HepG2 (cell line): ENCODE measurements around the gene MYO5B. TPM values are rescaled to one million over a fixed set of nuclear protein-coding genes. Genes with fewer than 3 reads are reported as not detected.

ENCODE experiments used
- ATAC-seq: fragments of 200-7000 bp; cut with Tn5 transposase; 3 replicates; pipeline ENCODE4 v1.9.1; 2020; ENCODE audit warnings: mild to moderate bottlenecking, moderate library complexity
- BruUV-seq: library from RNA; stranded (reverse); fragments of 400-500 nt; replicated peaks from 2 replicates; lab custom pipeline; 2021; lab: Mats Ljungman, UMichigan
- CTCF ChIA-PET: fragments of 300-600 bp; formaldehyde crosslinking; extraction: SDS; loops from one replicate; lab custom pipeline; 2021; ENCODE audit warnings: low total read pairs, inconsistent platforms, low intra/inter-chr PET ratio; lab: Yijun Ruan, JAX
- POLR2A ChIA-PET: fragments of 350-600 bp; sonication (Branson Sonifier 250); formaldehyde crosslinking; loops from one replicate; lab custom pipeline; 2020; ENCODE audit warnings: antibody characterized with exemption, inconsistent platforms; lab: Yijun Ruan, JAX
- DNase-seq: peaks from one replicate; pipeline ENCODE4 v3.0.0-alpha.2; 2015; ENCODE audit warnings: low spot score
- FAIRE-seq: peaks from 3 replicates; lab custom pipeline; 2011; peaks lifted over from hg19 to GRCh38; lab: Jason Lieb, UNC
- H2AFZ ChIP-seq: one replicate; pipeline ENCODE4 v1.6.1; 2011; ENCODE audit warnings: low read length, inconsistent platforms
- H3K27ac ChIP-seq: fragments of 300-600 bp; 3 replicates; pipeline ENCODE4 v1.8.0; 2011; ENCODE audit warnings: mixed run types, mild to moderate bottlenecking, mixed read lengths, low read length, inconsistent platforms; ENCODE audit not compliant: insufficient read depth; ENCODE audit errors: extremely low read length
- H3K27me3 ChIP-seq, 2 experiments: fragments of 200-600 bp in 1 of 2; 2 replicates in 1 of 2; 3 replicates in 1 of 2; pipeline versions ENCODE4 v1.6.0 to v1.8.0; 2011; ENCODE audit warnings: low read length in 2 of 2, mild to moderate bottlenecking in 2 of 2, moderate library complexity in 2 of 2, inconsistent platforms in 1 of 2; ENCODE audit not compliant: insufficient read depth in 2 of 2, control insufficient read depth in 1 of 2
- H3K36me3 ChIP-seq, 2 experiments: fragments of 200-600 bp in 1 of 2; replicated peaks in 1 of 2; 2 replicates in 1 of 2; 3 replicates in 1 of 2; pipeline versions ENCODE4 v1.5.1 to v1.8.0; 2011; ENCODE audit warnings: low read length in 2 of 2, inconsistent platforms in 1 of 2; ENCODE audit not compliant: insufficient read depth in 2 of 2, control insufficient read depth in 1 of 2
- H3K4me1 ChIP-seq: 2 replicates; pipeline ENCODE4 v1.5.1; 2012; ENCODE audit warnings: low read length, inconsistent platforms; ENCODE audit not compliant: insufficient read depth
- H3K4me2 ChIP-seq: 2 replicates; pipeline ENCODE4 v1.6.0; 2011; ENCODE audit warnings: low read depth, low read length, inconsistent platforms
- H3K4me3 ChIP-seq, 3 experiments: fragments of 200-600 bp in 1 of 3; sonication (generic), shearing (Covaris generic) in 1 of 3; replicated peaks in 1 of 3; 2 replicates each; pipeline ENCODE4 v1.5.1; 2011 to 2016; ENCODE audit warnings: low read length in 3 of 3, inconsistent platforms in 2 of 3, low read depth in 2 of 3, mild to moderate bottlenecking in 2 of 3, control low read depth in 1 of 3, mixed read lengths in 1 of 3; ENCODE audit not compliant: insufficient read depth in 1 of 3
- H3K79me2 ChIP-seq: one replicate; pipeline ENCODE4 v1.6.1; 2011; ENCODE audit warnings: low read length, inconsistent platforms; ENCODE audit not compliant: insufficient read depth
- H3K9ac ChIP-seq: 2 replicates; pipeline ENCODE4 v1.6.0; 2011; ENCODE audit warnings: mild to moderate bottlenecking, low read depth, low read length, inconsistent platforms; ENCODE audit not compliant: insufficient read depth
- H3K9me3 ChIP-seq: 2 replicates; pipeline ENCODE4 v1.5.1; 2012; ENCODE audit warnings: mild to moderate bottlenecking, low read length
- H4K20me1 ChIP-seq: 2 replicates; pipeline ENCODE4 v1.6.0; 2011; ENCODE audit warnings: inconsistent platforms, mild to moderate bottlenecking, low read length, moderate library complexity; ENCODE audit not compliant: insufficient read depth
- ATF7 ChIP-seq, 2 experiments: fragments of 450-650 bp in 1 of 2; sonication (generic) in 1 of 2; formaldehyde crosslinking in 1 of 2; IDR thresholded peaks; 2 replicates each; pipeline versions ENCODE4 v1.4.0 to v1.6.1; 2016 to 2020; ENCODE audit warnings: antibody characterized with exemption in 1 of 2, mild to moderate bottlenecking in 1 of 2, missing genetic modification reagents in 1 of 2
- GFI1 ChIP-seq: sonication (generic); formaldehyde crosslinking; IDR thresholded peaks from 2 replicates; pipeline ENCODE4 v1.5.0; 2020; ENCODE audit warnings: missing genetic modification reagents, mild to moderate bottlenecking, borderline replicate concordance
- HCFC1 ChIP-seq: fragments of 150-350 bp; IDR thresholded peaks from 2 replicates; pipeline ENCODE4 v1.6.1; 2014; ENCODE audit warnings: low read depth, low read length
- MAFF ChIP-seq: IDR thresholded peaks from 2 replicates; pipeline ENCODE4 v1.6.1; 2011; ENCODE audit warnings: low read depth, low read length, improper control_type of control experiment
- MAFK ChIP-seq, 2 experiments: IDR thresholded peaks in 1 of 2; conservative IDR thresholded peaks in 1 of 2; 2 replicates each; pipeline ENCODE4 v1.6.1; 2011; ENCODE audit warnings: improper control_type of control experiment in 2 of 2, low read length in 2 of 2
- MEIS2 ChIP-seq: sonication (generic); formaldehyde crosslinking; IDR thresholded peaks from 2 replicates; pipeline ENCODE4 v1.9.0; 2021; ENCODE audit warnings: mild to moderate bottlenecking, missing genetic modification reagents
- MXD4 ChIP-seq: IDR thresholded peaks from 2 replicates; pipeline ENCODE4 v1.6.1; 2016; ENCODE audit warnings: mild to moderate bottlenecking, missing biosample characterization, missing genetic modification reagents
- NR3C1 ChIP-seq: sonication (generic); formaldehyde crosslinking; IDR thresholded peaks from 2 replicates; pipeline ENCODE4 v1.4.0; 2020; ENCODE audit warnings: missing genetic modification reagents
- REXO4 ChIP-seq: sonication (generic); formaldehyde crosslinking; IDR thresholded peaks from 2 replicates; pipeline ENCODE4 v1.8.0; 2022; ENCODE audit warnings: missing genetic modification reagents, mild to moderate bottlenecking, borderline replicate concordance
- SP140L ChIP-seq: sonication (generic); formaldehyde crosslinking; IDR thresholded peaks from 2 replicates; pipeline ENCODE4 v1.4.0; 2020; ENCODE audit warnings: missing genetic modification reagents, borderline replicate concordance
- ZGPAT ChIP-seq: IDR thresholded peaks from 2 replicates; pipeline ENCODE4 v1.6.1; 2016; ENCODE audit warnings: mild to moderate bottlenecking
- ZNF20 ChIP-seq: sonication (generic); formaldehyde crosslinking; IDR thresholded peaks from 2 replicates; pipeline ENCODE4 v1.4.0; 2020; ENCODE audit warnings: mild to moderate bottlenecking, moderate library complexity, missing genetic modification reagents
- ZNF3 ChIP-seq: IDR thresholded peaks from 2 replicates; pipeline ENCODE4 v1.7.0; 2017; ENCODE audit warnings: inconsistent platforms
- ZNF772 ChIP-seq: sonication (generic); formaldehyde crosslinking; IDR thresholded peaks from 2 replicates; pipeline ENCODE4 v1.5.0; 2020; ENCODE audit warnings: mild to moderate bottlenecking, missing genetic modification reagents
- ZNF83 ChIP-seq: sonication (generic); formaldehyde crosslinking; IDR thresholded peaks from 2 replicates; pipeline ENCODE4 v1.4.0; 2020; ENCODE audit warnings: missing genetic modification reagents, mild to moderate bottlenecking, borderline replicate concordance
- ZNF839 ChIP-seq: sonication (generic); formaldehyde crosslinking; IDR thresholded peaks from 2 replicates; pipeline ENCODE4 v1.4.0; 2020; ENCODE audit warnings: missing genetic modification reagents, mild to moderate bottlenecking, borderline replicate concordance
- WGBS: methylation state at CpG from one replicate; pipeline ENCODE4 v1.1.6; 2017; ENCODE audit warnings: low lambda C conversion rate; 5-methylcytosine and 5-hydroxymethylcytosine counted together
- in situ Hi-C: cut with HindIII; loops from 2 replicates; pipeline ENCODE4 v1.10.0; 2017; ENCODE audit warnings: low pct_unique_long_range_greater_than_20kb; ENCODE audit not compliant: extremely low pct_ligation_motif_present
- intact Hi-C: fragments of 100-400 bp; cut with micrococcal nuclease; formaldehyde crosslinking; loops from one replicate; pipeline ENCODE4 v1.10.0; 2022; ENCODE audit not compliant: unreplicated experiment
- polyA plus RNA-seq, 8 experiments: library from polyadenylated mRNA; depleted of rRNA in 3 of 8; stranded (reverse) in 7 of 8; unstranded in 1 of 8; fragments of >200 nt; fragmentation: Illumina TruSeq in 4 of 8; extraction: Trizol in 4 of 8; gene quantifications; 2 replicates each; pipeline versions ENCODE4 v1.2.1 to v1.2.3, GENCODE V29; 2011 to 2016; ENCODE audit warnings: low read depth in 4 of 8, missing spikeins in 1 of 8, mixed read lengths in 1 of 8; ENCODE audit not compliant: insufficient read depth in 1 of 8
- total RNA-seq, 5 experiments: library from RNA; depleted of rRNA; stranded (reverse); fragments of >200 nt; fragmentation: Illumina TruSeq; extraction: Trizol; gene quantifications; 2 replicates each; pipeline ENCODE4 v1.2.3, GENCODE V29; 2016; ENCODE audit warnings: low read depth in 1 of 5

The MYO5B gene
- total and polyA plus RNA-seq, 2 of the 13 experiments (the other 11 are each of a cell fraction or from before 2014, with no cell fraction given) = 13.1 to 24.0 TPM

GRCh38 chr18:49841236-49842217, 353.4 kb downstream of the MYO5B start:
- ChIA-PET CTCF (no interaction called here), POLR2A (no interaction called here)
- Histone ChIP-seq H4K20me1 (no peaks in the 10 kb centered on the region), H3K4me2 (no peak overlapping the region), H3K36me3 (peaks cover 6 to 13% of the 10 kb centered on the region in 2 experiments), H3K4me3 (no peak overlapping the region), H3K9me3 (no peaks in the 10 kb centered on the region), H3K27me3 (no peaks in the 10 kb centered on the region), H3K4me1 (peaks cover 33% of the 10 kb centered on the region), H3K79me2 (no peaks in the 10 kb centered on the region), H3K9ac (no peak overlapping the region), H3K27ac (no peak overlapping the region), H2AFZ (no peak overlapping the region)
- TF ChIP-seq MAFF (peak; percentile 50; the same call in 1 of the 2 replicates), NR3C1 (no peak), ATF7 (IDR thresholded peaks at IDR 0.05) (peak; percentile 43; the same call in 1 of the 2 replicates), ATF7 (CRISPR knock-in tag; IDR thresholded peaks at IDR 0.05) (no peak), MAFK (conservative IDR thresholded peaks at IDR 0.05 in 1 of 2, IDR thresholded peaks at IDR 0.05 in 1 of 2; ENCODE audit: low read length in 2 of 2) (peak in 1 of 2 experiments; percentile 67; a peak in 3 of 4 replicates), ZNF20 (CRISPR knock-in tag) (no peak)
- DNase-seq (no peak), ATAC-seq (no peak), FAIRE-seq (no peak)
- BruUV-seq = no TSS peak
- intact Hi-C loops = no loop called here
- 95% methylated on average over 12 of the region's 12 CpGs for WGBS
- in situ Hi-C loops = no loop called here

- no peak for FAIRE-seq
- TF ChIP-seq ZGPAT (no peak), GFI1 (CRISPR knock-in tag) (no peak), MEIS2 (CRISPR knock-in tag) (no peak), SP140L (CRISPR knock-in tag) (no peak), ZNF839 (CRISPR knock-in tag) (no peak), ZNF83 (no peak), ZNF3 (CRISPR knock-in tag) (no peak), ZNF772 (CRISPR knock-in tag) (no peak), MXD4 (CRISPR knock-in tag) (no peak), HCFC1 (no peak), REXO4 (CRISPR knock-in tag) (no peak)
These were observed 355.9 kb downstream of the MYO5B start for GRCh38 chr18:49839012-49839411.

More at GRCh38 chr18:49839012-49839411, 355.9 kb downstream of the MYO5B start:
- Histone ChIP-seq H3K27ac (no peak overlapping the region), H3K4me1 (peaks cover 52% of the 10 kb centered on the region), H3K9me3 (no peaks in the 10 kb centered on the region), H3K36me3 (peaks cover 6 to 7% of the 10 kb centered on the region in 2 experiments), H3K9ac (no peak overlapping the region), H2AFZ (no peak overlapping the region), H3K27me3 (no peaks in the 10 kb centered on the region), H3K4me3 (no peak overlapping the region), H3K79me2 (no peaks in the 10 kb centered on the region), H4K20me1 (no peaks in the 10 kb centered on the region), H3K4me2 (no peak overlapping the region)
- in situ Hi-C loops (no loop called here), intact Hi-C loops (no loop called here)
- ATAC-seq = no peak
- no TSS peak for BruUV-seq
- 100% methylated on average over 8 of the region's 8 CpGs for WGBS
- POLR2A ChIA-PET = no interaction called here
- CTCF ChIA-PET = no interaction called here
- DNase-seq = no peak
